WTC11 (cell line): ENCODE results near the gene DLG5.

Source experiments
- CREB1 ChIP-seq: sonication (generic); formaldehyde crosslinking; IDR thresholded peaks from 2 replicates; pipeline ENCODE4 v1.8.0; 2023; ENCODE audit warnings: mild to moderate bottlenecking, missing genetic modification reagents
- CREM ChIP-seq: sonication (generic); formaldehyde crosslinking; IDR thresholded peaks from 2 replicates; pipeline ENCODE4 v1.8.1; 2022; ENCODE audit warnings: mild to moderate bottlenecking, missing genetic modification reagents, moderate library complexity
- FOXP1 ChIP-seq: sonication (generic); formaldehyde crosslinking; IDR thresholded peaks from 2 replicates; pipeline ENCODE4 v1.8.0; 2022; ENCODE audit warnings: missing genetic modification reagents, mild to moderate bottlenecking, moderate library complexity, borderline replicate concordance
- KAT7 ChIP-seq: sonication (generic); formaldehyde crosslinking; IDR thresholded peaks from 2 replicates; pipeline ENCODE4 v1.8.1; 2023; ENCODE audit warnings: missing genetic modification reagents, mild to moderate bottlenecking, borderline replicate concordance
- SMAD4 ChIP-seq: sonication (generic); formaldehyde crosslinking; IDR thresholded peaks from 2 replicates; pipeline ENCODE4 v1.8.0; 2022; ENCODE audit warnings: mild to moderate bottlenecking, missing genetic modification reagents
- SP1 ChIP-seq: sonication (generic); formaldehyde crosslinking; conservative IDR thresholded peaks from 2 replicates; pipeline ENCODE4 v1.8.1; 2022; ENCODE audit warnings: missing genetic modification reagents
- TF ChIP-seq, protein P1 (sequence below): sonication (generic); formaldehyde crosslinking; IDR thresholded peaks from 2 replicates; pipeline ENCODE4 v1.8.0; 2022; ENCODE audit warnings: missing genetic modification reagents
- TF ChIP-seq, protein P2 (sequence below): fragments of 200-600 bp; IDR thresholded peaks from 2 replicates; pipeline ENCODE4 v1.8.0; 2022; ENCODE audit warnings: antibody characterized with exemption

DNA sequence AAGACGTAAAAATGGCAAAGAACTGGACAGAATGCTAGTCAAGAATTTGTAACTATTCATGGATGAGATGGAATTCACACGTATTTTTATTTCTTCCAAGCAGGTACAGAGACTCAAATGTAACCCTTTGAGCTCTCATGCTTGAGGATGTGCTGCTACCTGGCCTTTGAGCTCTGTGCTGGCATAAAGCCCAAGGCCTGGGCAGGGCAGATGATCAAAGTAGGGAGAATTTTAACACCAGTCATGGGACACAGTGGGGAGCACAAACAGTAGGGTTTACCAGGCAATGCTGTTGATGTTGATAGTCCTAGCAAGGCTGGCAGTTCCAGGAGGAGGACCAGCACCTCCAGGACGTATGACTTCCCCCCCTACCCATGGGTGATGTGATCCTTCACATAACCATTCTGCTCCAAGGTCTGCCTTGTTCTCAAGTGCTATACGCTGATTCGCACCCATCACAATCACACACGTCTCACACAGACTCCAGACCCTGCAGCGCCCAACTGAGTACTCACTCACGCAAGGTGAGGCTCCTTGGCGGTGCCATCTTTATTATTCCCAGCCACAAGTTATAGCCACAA is 48.6 kb upstream of the DLG5 start:
- TF ChIP-seq SMAD4 (CRISPR knock-in tag) (no peak), CREB1 (CRISPR knock-in tag) (no peak), KAT7 (CRISPR knock-in tag) (no peak), CREM (no peak), FOXP1 (CRISPR knock-in tag) (no peak), SP1 (no peak)
- TF ChIP-seq, protein P1, sequence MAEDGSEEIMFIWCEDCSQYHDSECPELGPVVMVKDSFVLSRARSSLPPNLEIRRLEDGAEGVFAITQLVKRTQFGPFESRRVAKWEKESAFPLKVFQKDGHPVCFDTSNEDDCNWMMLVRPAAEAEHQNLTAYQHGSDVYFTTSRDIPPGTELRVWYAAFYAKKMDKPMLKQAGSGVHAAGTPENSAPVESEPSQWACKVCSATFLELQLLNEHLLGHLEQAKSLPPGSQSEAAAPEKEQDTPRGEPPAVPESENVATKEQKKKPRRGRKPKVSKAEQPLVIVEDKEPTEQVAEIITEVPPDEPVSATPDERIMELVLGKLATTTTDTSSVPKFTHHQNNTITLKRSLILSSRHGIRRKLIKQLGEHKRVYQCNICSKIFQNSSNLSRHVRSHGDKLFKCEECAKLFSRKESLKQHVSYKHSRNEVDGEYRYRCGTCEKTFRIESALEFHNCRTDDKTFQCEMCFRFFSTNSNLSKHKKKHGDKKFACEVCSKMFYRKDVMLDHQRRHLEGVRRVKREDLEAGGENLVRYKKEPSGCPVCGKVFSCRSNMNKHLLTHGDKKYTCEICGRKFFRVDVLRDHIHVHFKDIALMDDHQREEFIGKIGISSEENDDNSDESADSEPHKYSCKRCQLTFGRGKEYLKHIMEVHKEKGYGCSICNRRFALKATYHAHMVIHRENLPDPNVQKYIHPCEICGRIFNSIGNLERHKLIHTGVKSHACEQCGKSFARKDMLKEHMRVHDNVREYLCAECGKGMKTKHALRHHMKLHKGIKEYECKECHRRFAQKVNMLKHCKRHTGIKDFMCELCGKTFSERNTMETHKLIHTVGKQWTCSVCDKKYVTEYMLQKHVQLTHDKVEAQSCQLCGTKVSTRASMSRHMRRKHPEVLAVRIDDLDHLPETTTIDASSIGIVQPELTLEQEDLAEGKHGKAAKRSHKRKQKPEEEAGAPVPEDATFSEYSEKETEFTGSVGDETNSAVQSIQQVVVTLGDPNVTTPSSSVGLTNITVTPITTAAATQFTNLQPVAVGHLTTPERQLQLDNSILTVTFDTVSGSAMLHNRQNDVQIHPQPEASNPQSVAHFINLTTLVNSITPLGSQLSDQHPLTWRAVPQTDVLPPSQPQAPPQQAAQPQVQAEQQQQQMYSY (CRISPR knock-in tag): no peak
- TF ChIP-seq, protein P2, sequence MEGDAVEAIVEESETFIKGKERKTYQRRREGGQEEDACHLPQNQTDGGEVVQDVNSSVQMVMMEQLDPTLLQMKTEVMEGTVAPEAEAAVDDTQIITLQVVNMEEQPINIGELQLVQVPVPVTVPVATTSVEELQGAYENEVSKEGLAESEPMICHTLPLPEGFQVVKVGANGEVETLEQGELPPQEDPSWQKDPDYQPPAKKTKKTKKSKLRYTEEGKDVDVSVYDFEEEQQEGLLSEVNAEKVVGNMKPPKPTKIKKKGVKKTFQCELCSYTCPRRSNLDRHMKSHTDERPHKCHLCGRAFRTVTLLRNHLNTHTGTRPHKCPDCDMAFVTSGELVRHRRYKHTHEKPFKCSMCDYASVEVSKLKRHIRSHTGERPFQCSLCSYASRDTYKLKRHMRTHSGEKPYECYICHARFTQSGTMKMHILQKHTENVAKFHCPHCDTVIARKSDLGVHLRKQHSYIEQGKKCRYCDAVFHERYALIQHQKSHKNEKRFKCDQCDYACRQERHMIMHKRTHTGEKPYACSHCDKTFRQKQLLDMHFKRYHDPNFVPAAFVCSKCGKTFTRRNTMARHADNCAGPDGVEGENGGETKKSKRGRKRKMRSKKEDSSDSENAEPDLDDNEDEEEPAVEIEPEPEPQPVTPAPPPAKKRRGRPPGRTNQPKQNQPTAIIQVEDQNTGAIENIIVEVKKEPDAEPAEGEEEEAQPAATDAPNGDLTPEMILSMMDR: no peak
